Measurements from ENCODE around the gene HOXB5. TPM values are rescaled to one million over a fixed set of nuclear protein-coding genes. Genes with fewer than 3 reads are reported as not detected.

The HOXB5 gene
- total and polyA plus RNA-seq, 2 of the 4 experiments (the other 2 are of a cell fraction), result 0.54 to 18.0 TPM

DNA sequence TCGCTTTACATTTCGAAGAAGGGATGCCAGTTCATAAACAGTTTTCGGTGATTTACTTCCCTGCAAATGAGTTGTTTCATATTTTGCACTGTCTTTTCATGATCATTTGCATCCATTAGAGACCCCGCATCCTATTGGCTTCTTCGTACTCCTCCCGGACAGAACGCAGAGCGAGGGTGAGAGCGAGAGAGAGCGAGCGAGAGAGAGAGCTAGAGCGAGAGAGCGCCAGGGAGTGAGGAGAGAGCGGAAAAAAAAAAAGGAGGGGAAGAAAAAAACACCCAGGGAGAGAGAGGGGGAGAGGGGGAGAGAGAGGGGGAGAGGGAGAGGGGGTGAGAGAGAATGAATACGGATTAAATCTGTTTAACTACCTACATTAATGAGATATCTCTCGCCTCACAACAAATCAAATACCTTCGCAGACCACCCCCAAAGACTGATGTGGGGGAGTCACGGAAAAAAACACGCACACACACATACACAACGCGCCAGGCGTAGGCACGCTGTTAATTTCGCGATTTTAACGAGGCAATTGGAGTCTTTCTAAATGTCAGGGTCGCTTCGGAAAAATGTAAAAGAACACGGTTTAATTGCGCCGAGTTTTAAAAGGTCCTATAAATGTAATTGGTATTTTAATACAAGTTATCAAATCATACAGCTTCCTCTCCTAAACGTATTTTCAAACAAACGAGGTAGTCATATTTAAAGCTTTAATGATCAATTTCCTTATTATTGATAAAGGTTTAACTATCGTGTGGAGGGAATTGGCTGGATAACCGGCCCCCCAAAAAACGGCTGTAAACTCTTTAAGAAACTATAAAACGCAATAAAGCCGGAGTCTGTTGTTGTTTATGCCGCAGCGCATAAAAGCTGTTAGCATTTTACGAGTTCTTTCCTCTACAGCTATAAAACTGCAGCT, 21.7 kb upstream of the HOXB5 start, which contains the start of gene HOXB8:
Gene HOXB8, minus strand, starts transcription at position 246 of the 916 bp plus-strand sequence. CDS start 588 bp downstream, outside the sequence.
- Histone ChIP-seq H3K79me1 (ENCODE audit: low read depth in 1 of 2, low read length in 2 of 2) (peaks cover 3 to 14% of the 10 kb centered on the region in 2 experiments; a peak in 2 of 4 replicates), H3K56ac (ENCODE audit: extremely low read depth, insufficient read depth, low read length) (no peak within 1 kb of the TSS), H2BK5ac (ENCODE audit: low read depth, low read length, poor library complexity, severe bottlenecking) (peak within 1 kb of the TSS; percentile 27), H3K9me3 (ENCODE audit: control insufficient read depth, insufficient read depth, low read length) (no peaks in the 10 kb centered on the region), H3K4me1 (ENCODE audit: control insufficient read depth, insufficient read depth, low read length) (peaks cover 3% of the 10 kb centered on the region), H2AK5ac (ENCODE audit: low read depth, low read length) (no peak within 1 kb of the TSS), H3K18ac (ENCODE audit: low read depth, low read length) (no peak within 1 kb of the TSS; the same call in 1 of the 2 replicates), H4K91ac (ENCODE audit: insufficient read depth, low read depth, low read length) (no peak within 1 kb of the TSS), H2BK15ac (ENCODE audit: low read depth, low read length) (no peak within 1 kb of the TSS), H3K9ac (ENCODE audit: low read depth, low read length) (peak within 1 kb of the TSS; percentile 63), H4K5ac (ENCODE audit: low read depth, low read length) (no peak within 1 kb of the TSS), H3K23ac (ENCODE audit: low read depth, low read length) (no peak within 1 kb of the TSS), H3K27ac (ENCODE audit: insufficient read depth, low read length) (peak within 1 kb of the TSS; percentile 60), H3K4ac (ENCODE audit: low read depth, low read length) (no peak within 1 kb of the TSS), H4K20me1 (ENCODE audit: insufficient read depth, low read length) (peaks cover 4% of the 10 kb centered on the region; the same call in 1 of the 2 replicates), H2AFZ (replicated peaks; ENCODE audit: low read length, poor library complexity) (peak within 1 kb of the TSS; percentile 78), H3K9me1 (ENCODE audit: insufficient read depth, low read length) (no peaks in the 10 kb centered on the region), H3K27me3 (ENCODE audit: control insufficient read depth, insufficient read depth, low read length) (peaks cover 48% of the 10 kb centered on the region), H3K14ac (replicated peaks; ENCODE audit: low read depth, low read length) (no peak within 1 kb of the TSS), H3K4me2 (ENCODE audit: low read depth, low read length) (peak within 1 kb of the TSS; percentile 73), H3K36me3 (ENCODE audit: control insufficient read depth, insufficient read depth, low read length) (no peaks in the 10 kb centered on the region), H2AK9ac (replicated peaks; ENCODE audit: low read depth, low read length, poor library complexity) (peak within 1 kb of the TSS; percentile 57), H4K8ac (ENCODE audit: low read depth in 2 of 2, low read length in 2 of 2) (no peak within 1 kb of the TSS), H2BK20ac (ENCODE audit: low read depth, low read length) (no peak within 1 kb of the TSS), H2BK120ac (ENCODE audit: low read depth, low read length) (no peak within 1 kb of the TSS; the same call in 1 of the 2 replicates), H3K4me3 (ENCODE audit: insufficient read depth, low read depth, low read length) (peak within 1 kb of the TSS; percentile 52)
- no peak for ATAC-seq (ENCODE audit: low read depth)
- in situ Hi-C loops (cut with MboI; ENCODE audit: low sequenced_read_pairs), result no loop called here
- intact Hi-C loops (cut with micrococcal nuclease), result no loop called here
- ChIA-PET CTCF (interaction anchor here (0.6 kb wide), 1 partner anchor 1824 kb away, joined by 4 read pairs; no protein-coding TSS in a partner anchor), POLR2A (ENCODE audit: unreplicated experiment) (no interaction called here)
- 40% methylated on average over 2 of the region's 41 CpGs; no CpG with 5 or more reads in 1 of the 2 experiments for WGBS, 2 experiments (ENCODE audit: extremely low coverage in 2 of 2, insufficient read length in 1 of 2)
- no peak for DNase-seq
- no TSS peak for BruUV-seq (replicated peaks)
- dilution Hi-C loops (cut with HindIII; ENCODE audit: low sequenced_read_pairs, unreplicated experiment), result no loop called here
- TF ChIP-seq NFE2L2 (IDR thresholded peaks at IDR 0.05; ENCODE audit: low read depth, low read length) (no peak), RAD21 (IDR thresholded peaks at IDR 0.05; ENCODE audit: low read length) (no peak), RCOR1 (IDR thresholded peaks at IDR 0.05; ENCODE audit: insufficient replicate concordance, low read length) (no peak), MXI1 (IDR thresholded peaks at IDR 0.05; ENCODE audit: borderline replicate concordance, low read depth, low read length) (no peak), MAFK (IDR thresholded peaks at IDR 0.05; ENCODE audit: low read depth, low read length) (no peak), CEBPB (IDR thresholded peaks at IDR 0.05; ENCODE audit: low read depth, low read length) (no peak), MAZ (IDR thresholded peaks at IDR 0.05; ENCODE audit: borderline replicate concordance, low read depth, low read length) (no peak), SMC3 (IDR thresholded peaks at IDR 0.05; ENCODE audit: low read depth, low read length) (no peak), RFX5 (IDR thresholded peaks at IDR 0.05; ENCODE audit: low read depth, low read length) (no peak), BHLHE40 (IDR thresholded peaks at IDR 0.05; ENCODE audit: low read depth, low read length) (no peak), CHD1 (IDR thresholded peaks at IDR 0.05; ENCODE audit: low read depth, low read length) (no peak), POLR2A (IDR thresholded peaks at IDR 0.05; ENCODE audit: low read depth, low read length) (no peak), FOS (IDR thresholded peaks at IDR 0.05; ENCODE audit: low read depth, low read length) (no peak)
- TF ChIP-seq, protein P1, sequence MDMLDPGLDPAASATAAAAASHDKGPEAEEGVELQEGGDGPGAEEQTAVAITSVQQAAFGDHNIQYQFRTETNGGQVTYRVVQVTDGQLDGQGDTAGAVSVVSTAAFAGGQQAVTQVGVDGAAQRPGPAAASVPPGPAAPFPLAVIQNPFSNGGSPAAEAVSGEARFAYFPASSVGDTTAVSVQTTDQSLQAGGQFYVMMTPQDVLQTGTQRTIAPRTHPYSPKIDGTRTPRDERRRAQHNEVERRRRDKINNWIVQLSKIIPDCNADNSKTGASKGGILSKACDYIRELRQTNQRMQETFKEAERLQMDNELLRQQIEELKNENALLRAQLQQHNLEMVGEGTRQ (IDR thresholded peaks at IDR 0.05; ENCODE audit: low read depth, low read length), result no peak
- TF ChIP-seq, protein P2, sequence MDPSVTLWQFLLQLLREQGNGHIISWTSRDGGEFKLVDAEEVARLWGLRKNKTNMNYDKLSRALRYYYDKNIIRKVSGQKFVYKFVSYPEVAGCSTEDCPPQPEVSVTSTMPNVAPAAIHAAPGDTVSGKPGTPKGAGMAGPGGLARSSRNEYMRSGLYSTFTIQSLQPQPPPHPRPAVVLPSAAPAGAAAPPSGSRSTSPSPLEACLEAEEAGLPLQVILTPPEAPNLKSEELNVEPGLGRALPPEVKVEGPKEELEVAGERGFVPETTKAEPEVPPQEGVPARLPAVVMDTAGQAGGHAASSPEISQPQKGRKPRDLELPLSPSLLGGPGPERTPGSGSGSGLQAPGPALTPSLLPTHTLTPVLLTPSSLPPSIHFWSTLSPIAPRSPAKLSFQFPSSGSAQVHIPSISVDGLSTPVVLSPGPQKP (IDR thresholded peaks at IDR 0.05; ENCODE audit: borderline replicate concordance, low read depth, low read length), result no peak
